Prostate gland (tissue), 2 donors: Measurements from ENCODE around the gene CAMK2D. TPM values are rescaled to one million over a fixed set of nuclear protein-coding genes. Genes with fewer than 3 reads are reported as not detected.

Source experiments
- DNase-seq: peaks from one replicate; pipeline ENCODE4 v3.0.0-alpha.2; 2019; ENCODE audit warnings: low spot score
- H3K27ac ChIP-seq, 2 donors: fragments of 200-600 bp; sonication (generic); 2 replicates each; pipeline ENCODE4 v1.5.1; 2017 to 2019
- H3K27me3 ChIP-seq: fragments of 200-600 bp; sonication (generic); replicated peaks from 2 replicates; pipeline ENCODE4 v1.5.1; 2019; ENCODE audit not compliant: insufficient read depth
- H3K36me3 ChIP-seq, 2 donors: fragments of 200-600 bp; sonication (generic); 1 replicate in 1 of 2; 2 replicates in 1 of 2; pipeline versions ENCODE4 v1.5.1 to v1.8.1; 2017 to 2019
- H3K4me1 ChIP-seq: fragments of 200-600 bp; sonication (generic); replicated peaks from 2 replicates; pipeline ENCODE4 v1.5.1; 2019
- H3K4me3 ChIP-seq, 2 donors: fragments of 200-600 bp; sonication (generic); 2 replicates each; pipeline ENCODE4 v1.5.1; 2017 to 2019
- H3K9me3 ChIP-seq: fragments of 200-600 bp; sonication (generic); 2 replicates; pipeline ENCODE4 v1.5.1; 2017
- CTCF ChIP-seq, 4 experiments: fragments of 200-600 bp in 2 of 4; fragments of 450-650 bp in 2 of 4; sonication (generic) in 2 of 4; IDR thresholded peaks; 1 replicate in 3 of 4; 2 replicates in 1 of 4; pipeline ENCODE4 v1.5.1; 2016 to 2019; ENCODE audit warnings: antibody characterized with exemption in 4 of 4, mild to moderate bottlenecking in 2 of 4, moderate library complexity in 2 of 4
- POLR2A ChIP-seq: fragments of 450-650 bp; IDR thresholded peaks from one replicate; pipeline ENCODE4 v1.6.1; 2016; ENCODE audit warnings: antibody characterized with exemption, mild to moderate bottlenecking
- POLR2AphosphoS5 ChIP-seq: sonication (generic); formaldehyde crosslinking; IDR thresholded peaks from one replicate; pipeline ENCODE4 v1.6.1; 2017; ENCODE audit warnings: antibody characterized with exemption
- WGBS: methylation state at CpG from one replicate; pipeline ENCODE4 v1.1.5; 2018; 5-methylcytosine and 5-hydroxymethylcytosine counted together
- intact Hi-C: fragments of 100-400 bp; cut with DNase I; formaldehyde crosslinking; loops from one replicate; pipeline ENCODE4 v1.14.2; 2022
- total RNA-seq, 2 donors: library from RNA; depleted of rRNA; stranded (reverse); fragments of >200 nt; gene quantifications; one replicate each; pipeline ENCODE4 v1.1.0, GENCODE V29; 2016

Gene CAMK2D
- total RNA-seq, 2 donors from 2014 or later, result 48.7 to 88.8 TPM

GRCh38 chr4:113499166-113499565 is 262.4 kb downstream of the CAMK2D start:
- Histone ChIP-seq H3K4me3 (no peak overlapping the region), H3K27ac (no peak overlapping the region), H3K9me3 (no peaks in the 10 kb centered on the region), H3K27me3 (no peaks in the 10 kb centered on the region), H3K36me3 (no peaks in the 10 kb centered on the region), H3K4me1 (no peaks in the 10 kb centered on the region)
- intact Hi-C loops, result no loop called here
- WGBS, result 64% methylated on average over 1 of the region's 1 CpG
- TF ChIP-seq POLR2AphosphoS5 (peak; percentile 67), POLR2A (no peak)
- no peak for DNase-seq

- Histone ChIP-seq H3K36me3 (no peaks in the 10 kb centered on the region), H3K4me1 (no peaks in the 10 kb centered on the region), H3K9me3 (no peaks in the 10 kb centered on the region), H3K27me3 (no peaks in the 10 kb centered on the region), H3K27ac (no peak overlapping the region), H3K4me3 (no peak overlapping the region)
- 74% methylated on average over 3 of the region's 3 CpGs for WGBS
- DNase-seq, result no peak
- TF ChIP-seq CTCF (IDR thresholded peaks at IDR 0.05) (no peak), POLR2A (no peak), POLR2AphosphoS5 (no peak)
- intact Hi-C loops, result no loop called here
Observed at GRCh38 chr4:113497154-113497884, 264.2 kb downstream of the CAMK2D start.

- no peaks in the 10 kb centered on the region for H3K27me3 ChIP-seq
- intact Hi-C loops, result no loop called here
- no peak overlapping the region for H3K4me3 ChIP-seq
- DNase-seq, result no peak
- H3K27ac ChIP-seq, result no peak overlapping the region
- H3K9me3 ChIP-seq, result no peaks in the 10 kb centered on the region
- TF ChIP-seq POLR2A (no peak), CTCF (IDR thresholded peaks at IDR 0.05) (no peak), POLR2AphosphoS5 (no peak)
- no peaks in the 10 kb centered on the region for H3K36me3 ChIP-seq
- no peaks in the 10 kb centered on the region for H3K4me1 ChIP-seq
- WGBS, result 89% methylated on average over 2 of the region's 2 CpGs
Observed at GRCh38 chr4:113496698-113497097, 264.8 kb downstream of the CAMK2D start.

- TF ChIP-seq CTCF (IDR thresholded peaks at IDR 0.05), result no peak
- TF ChIP-seq POLR2AphosphoS5, result no peak
- TF ChIP-seq POLR2A, result no peak
- H3K4me3 ChIP-seq, result no peak overlapping the region
- 98% methylated on average over 6 of the region's 6 CpGs for WGBS
Observed at GRCh38 chr4:113495790-113496189, 265.7 kb downstream of the CAMK2D start.

GRCh38 chr4:113483131-113483530 is 278.4 kb downstream of the CAMK2D start:
- WGBS, result 96% methylated on average over 6 of the region's 6 CpGs
- no peak for DNase-seq
- no peak for TF ChIP-seq POLR2AphosphoS5
- no peak for TF ChIP-seq POLR2A
- TF ChIP-seq CTCF (IDR thresholded peaks at IDR 0.05), result no peak

More at GRCh38 chr4:113495790-113496189, 265.7 kb downstream of the CAMK2D start:
- no peaks in the 10 kb centered on the region for H3K4me1 ChIP-seq
- H3K36me3 ChIP-seq, result no peaks in the 10 kb centered on the region
- H3K27me3 ChIP-seq, result no peaks in the 10 kb centered on the region
- no peak overlapping the region for H3K27ac ChIP-seq
- H3K9me3 ChIP-seq, result no peaks in the 10 kb centered on the region
- DNase-seq, result no peak
- intact Hi-C loops, result no loop called here

More at GRCh38 chr4:113483131-113483530, 278.4 kb downstream of the CAMK2D start:
- Histone ChIP-seq H3K27ac (no peak overlapping the region), H3K4me1 (no peaks in the 10 kb centered on the region), H3K36me3 (no peaks in the 10 kb centered on the region), H3K27me3 (no peaks in the 10 kb centered on the region), H3K4me3 (no peak overlapping the region), H3K9me3 (no peaks in the 10 kb centered on the region)
- intact Hi-C loops, result no loop called here
